ENCODE data around the gene SMURF2. TPM values are rescaled to one million over a fixed set of nuclear protein-coding genes. Genes with fewer than 3 reads are reported as not detected.

SMURF2 gene
- total RNA-seq, 1 experiment from 2014 or later: 35.3 TPM

DNA sequence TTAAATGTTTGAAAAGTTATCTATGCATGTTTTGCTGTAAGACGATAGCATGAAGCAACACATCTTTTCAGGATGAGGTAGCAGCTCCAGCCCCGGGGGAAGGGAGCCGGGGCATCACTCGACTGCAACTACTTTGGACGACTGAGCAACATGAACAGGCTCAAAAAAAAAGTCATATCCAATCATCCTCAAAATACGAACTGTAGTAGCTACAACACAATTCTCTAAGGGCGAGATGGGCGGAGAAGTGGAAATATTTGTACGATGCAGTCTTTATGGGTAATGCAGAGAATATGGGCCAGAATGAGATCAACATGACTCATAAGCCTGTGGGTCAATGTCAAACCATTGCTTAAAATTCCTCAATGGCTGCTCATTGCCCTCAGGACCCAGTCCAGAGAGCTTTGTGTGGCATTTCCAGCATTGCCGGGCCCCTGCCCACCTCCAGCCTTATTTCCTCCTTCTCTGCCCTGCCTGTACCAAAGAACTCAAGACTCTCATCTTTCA lies 17.7 kb upstream of the SMURF2 start:
- Histone ChIP-seq H3K23ac (ENCODE audit: insufficient read length, low read depth, low read length) (no peak overlapping the region), H3K4me1 (ENCODE audit: insufficient read depth, low read length) (no peaks in the 10 kb centered on the region), H4K5ac (ENCODE audit: insufficient read length, low read depth, low read length) (no peak overlapping the region), H2BK5ac (ENCODE audit: insufficient read length, low read length) (no peak overlapping the region), H3T11ph (ENCODE audit: low read length) (no peak overlapping the region), H3K27ac (ENCODE audit: insufficient read length, low read depth, low read length) (no peak overlapping the region), H3K56ac (ENCODE audit: insufficient read length, low read depth, low read length) (no peak overlapping the region), H3K18ac (ENCODE audit: insufficient read length, low read depth, low read length) (no peak overlapping the region), H3K4ac (ENCODE audit: low read depth, low read length) (no peak overlapping the region), H4K8ac (replicated peaks; ENCODE audit: insufficient read length, low read depth, low read length) (no peak overlapping the region), H3K79me1 (ENCODE audit: insufficient read depth, low read depth, low read length, poor library complexity, severe bottlenecking) (no peaks in the 10 kb centered on the region), H3K4me2 (ENCODE audit: insufficient read depth, insufficient read length, low read length) (no peak overlapping the region), H2AK5ac (ENCODE audit: insufficient read length, low read length) (no peak overlapping the region), H2BK15ac (ENCODE audit: low read depth, low read length) (no peak overlapping the region), H2AFZ (ENCODE audit: low read length) (no peak overlapping the region), H2BK20ac (ENCODE audit: low read depth, low read length, poor library complexity, severe bottlenecking) (no peak overlapping the region), H3K79me2 (ENCODE audit: insufficient read depth, low read length) (no peaks in the 10 kb centered on the region), H2BK120ac (ENCODE audit: low read depth, low read length, poor library complexity, severe bottlenecking) (no peak overlapping the region), H3K9ac (ENCODE audit: extremely low read depth, insufficient read length, low read length) (no peak overlapping the region), H3K23me2 (ENCODE audit: insufficient read length, low read depth, low read length, poor library complexity, severe bottlenecking) (no peaks in the 10 kb centered on the region), H3K9me3 (ENCODE audit: control insufficient read depth, low read depth, low read length) (no peaks in the 10 kb centered on the region), H3K14ac (ENCODE audit: insufficient read depth, low read length) (no peak overlapping the region), H4K91ac (ENCODE audit: insufficient read length, low read depth, low read length) (no peak overlapping the region), H2BK12ac (ENCODE audit: insufficient read length, low read depth, low read length) (no peak overlapping the region), H4K20me1 (ENCODE audit: control insufficient read depth, insufficient read depth, insufficient read length) (no peaks in the 10 kb centered on the region), H3K27me3 (ENCODE audit: insufficient read depth, low read length) (no peaks in the 10 kb centered on the region)
- TF ChIP-seq CTCF (conservative IDR thresholded peaks at IDR 0.05): no peak
- H3K36me3 Mint-ChIP-seq (ENCODE audit: insufficient read depth in 1 of 3, low read depth in 3 of 3): no peaks in the 10 kb centered on the region
- no peak for DNase-seq
- no peaks in the 10 kb centered on the region for H3K4me1 Mint-ChIP-seq
- no CpG with 5 or more reads among the region's 10 CpGs for WGBS (ENCODE audit: extremely low coverage, insufficient read length, low lambda C conversion rate)
- no peak overlapping the region; a peak in 1 of 7 replicates for H3K27ac Mint-ChIP-seq
- H3K4me3 Mint-ChIP-seq: no peak overlapping the region
- H3K9me3 Mint-ChIP-seq: no peaks in the 10 kb centered on the region
- no peaks in the 10 kb centered on the region for H3K27me3 Mint-ChIP-seq (ENCODE audit: low read depth)
